Measurements from ENCODE around the gene STARD7. TPM values are rescaled to one million over a fixed set of nuclear protein-coding genes. Genes with fewer than 3 reads are reported as not detected.

The STARD7 gene
- total and polyA plus RNA-seq, 9 of the 15 experiments (the other 6 are each of a cell fraction or from before 2014, with no cell fraction given) = 90.9 to 196 (median 145) TPM

DNA sequence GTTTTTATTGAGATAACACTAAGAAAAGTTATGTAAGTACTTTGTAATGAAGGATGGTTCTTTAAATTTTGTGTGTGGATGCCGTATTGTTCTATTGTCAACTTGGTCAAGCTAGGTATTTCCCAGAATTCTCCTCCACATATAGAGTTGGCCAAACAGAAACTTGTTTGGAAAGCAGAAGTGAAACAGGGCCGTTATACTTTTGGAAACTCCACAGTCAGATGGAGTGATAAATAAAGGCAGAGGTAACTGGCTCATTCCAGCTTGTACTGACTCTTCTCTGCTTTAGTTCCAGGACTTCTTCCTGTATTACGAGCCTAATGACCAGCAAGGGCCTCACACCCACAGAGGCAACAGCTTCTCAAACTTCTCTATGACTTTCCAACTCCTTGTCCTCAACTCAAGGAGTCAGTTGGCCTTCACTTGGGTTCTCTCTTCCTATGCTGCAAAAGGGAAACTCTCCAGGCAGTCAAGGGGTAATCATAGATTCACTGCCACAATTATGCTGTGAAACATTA is 16.4 kb upstream of the STARD7 start (continued):
- TF ChIP-seq, protein P1, sequence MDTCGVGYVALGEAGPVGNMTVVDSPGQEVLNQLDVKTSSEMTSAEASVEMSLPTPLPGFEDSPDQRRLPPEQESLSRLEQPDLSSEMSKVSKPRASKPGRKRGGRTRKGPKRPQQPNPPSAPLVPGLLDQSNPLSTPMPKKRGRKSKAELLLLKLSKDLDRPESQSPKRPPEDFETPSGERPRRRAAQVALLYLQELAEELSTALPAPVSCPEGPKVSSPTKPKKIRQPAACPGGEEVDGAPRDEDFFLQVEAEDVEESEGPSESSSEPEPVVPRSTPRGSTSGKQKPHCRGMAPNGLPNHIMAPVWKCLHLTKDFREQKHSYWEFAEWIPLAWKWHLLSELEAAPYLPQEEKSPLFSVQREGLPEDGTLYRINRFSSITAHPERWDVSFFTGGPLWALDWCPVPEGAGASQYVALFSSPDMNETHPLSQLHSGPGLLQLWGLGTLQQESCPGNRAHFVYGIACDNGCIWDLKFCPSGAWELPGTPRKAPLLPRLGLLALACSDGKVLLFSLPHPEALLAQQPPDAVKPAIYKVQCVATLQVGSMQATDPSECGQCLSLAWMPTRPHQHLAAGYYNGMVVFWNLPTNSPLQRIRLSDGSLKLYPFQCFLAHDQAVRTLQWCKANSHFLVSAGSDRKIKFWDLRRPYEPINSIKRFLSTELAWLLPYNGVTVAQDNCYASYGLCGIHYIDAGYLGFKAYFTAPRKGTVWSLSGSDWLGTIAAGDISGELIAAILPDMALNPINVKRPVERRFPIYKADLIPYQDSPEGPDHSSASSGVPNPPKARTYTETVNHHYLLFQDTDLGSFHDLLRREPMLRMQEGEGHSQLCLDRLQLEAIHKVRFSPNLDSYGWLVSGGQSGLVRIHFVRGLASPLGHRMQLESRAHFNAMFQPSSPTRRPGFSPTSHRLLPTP (IDR thresholded peaks at IDR 0.05; ENCODE audit: borderline replicate concordance, extremely low read depth, insufficient read length) = no peak
- TF ChIP-seq ZFP36 (IDR thresholded peaks at IDR 0.05; ENCODE audit: low read depth, low read length, partially characterized antibody) (no peak), POLR2G (IDR thresholded peaks at IDR 0.05; ENCODE audit: low read depth, low read length) (no peak), STAG1 (CRISPR knock-in tag; IDR thresholded peaks at IDR 0.05; ENCODE audit: borderline replicate concordance) (no peak), POLR3G (IDR thresholded peaks at IDR 0.05; ENCODE audit: extremely low read depth, insufficient read length, insufficient replicate concordance) (no peak), ZNF57 (CRISPR knock-in tag; IDR thresholded peaks at IDR 0.05) (no peak), POLR2AphosphoS5 (IDR thresholded peaks at IDR 0.05; ENCODE audit: control insufficient read depth, insufficient read depth, low read depth, low read length) (no peak), C11orf30 (IDR thresholded peaks at IDR 0.05; ENCODE audit: low read depth) (no peak), KDM2B (CRISPR knock-in tag; IDR thresholded peaks at IDR 0.05) (no peak), DMBX1 (CRISPR knock-in tag; IDR thresholded peaks at IDR 0.05; ENCODE audit: borderline replicate concordance) (peak; percentile 92), ILF3 (IDR thresholded peaks at IDR 0.05; ENCODE audit: borderline replicate concordance) (no peak), CREB1 (IDR thresholded peaks at IDR 0.05) (no peak), CREB1 (CRISPR knock-in tag; IDR thresholded peaks at IDR 0.05) (no peak), ZNF561 (CRISPR knock-in tag; conservative IDR thresholded peaks at IDR 0.05) (no peak)
- TF ChIP-seq, protein P2, sequence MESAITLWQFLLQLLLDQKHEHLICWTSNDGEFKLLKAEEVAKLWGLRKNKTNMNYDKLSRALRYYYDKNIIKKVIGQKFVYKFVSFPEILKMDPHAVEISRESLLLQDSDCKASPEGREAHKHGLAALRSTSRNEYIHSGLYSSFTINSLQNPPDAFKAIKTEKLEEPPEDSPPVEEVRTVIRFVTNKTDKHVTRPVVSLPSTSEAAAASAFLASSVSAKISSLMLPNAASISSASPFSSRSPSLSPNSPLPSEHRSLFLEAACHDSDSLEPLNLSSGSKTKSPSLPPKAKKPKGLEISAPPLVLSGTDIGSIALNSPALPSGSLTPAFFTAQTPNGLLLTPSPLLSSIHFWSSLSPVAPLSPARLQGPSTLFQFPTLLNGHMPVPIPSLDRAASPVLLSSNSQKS (CRISPR knock-in tag; IDR thresholded peaks at IDR 0.05) = no peak
- TF ChIP-seq, protein P3, sequence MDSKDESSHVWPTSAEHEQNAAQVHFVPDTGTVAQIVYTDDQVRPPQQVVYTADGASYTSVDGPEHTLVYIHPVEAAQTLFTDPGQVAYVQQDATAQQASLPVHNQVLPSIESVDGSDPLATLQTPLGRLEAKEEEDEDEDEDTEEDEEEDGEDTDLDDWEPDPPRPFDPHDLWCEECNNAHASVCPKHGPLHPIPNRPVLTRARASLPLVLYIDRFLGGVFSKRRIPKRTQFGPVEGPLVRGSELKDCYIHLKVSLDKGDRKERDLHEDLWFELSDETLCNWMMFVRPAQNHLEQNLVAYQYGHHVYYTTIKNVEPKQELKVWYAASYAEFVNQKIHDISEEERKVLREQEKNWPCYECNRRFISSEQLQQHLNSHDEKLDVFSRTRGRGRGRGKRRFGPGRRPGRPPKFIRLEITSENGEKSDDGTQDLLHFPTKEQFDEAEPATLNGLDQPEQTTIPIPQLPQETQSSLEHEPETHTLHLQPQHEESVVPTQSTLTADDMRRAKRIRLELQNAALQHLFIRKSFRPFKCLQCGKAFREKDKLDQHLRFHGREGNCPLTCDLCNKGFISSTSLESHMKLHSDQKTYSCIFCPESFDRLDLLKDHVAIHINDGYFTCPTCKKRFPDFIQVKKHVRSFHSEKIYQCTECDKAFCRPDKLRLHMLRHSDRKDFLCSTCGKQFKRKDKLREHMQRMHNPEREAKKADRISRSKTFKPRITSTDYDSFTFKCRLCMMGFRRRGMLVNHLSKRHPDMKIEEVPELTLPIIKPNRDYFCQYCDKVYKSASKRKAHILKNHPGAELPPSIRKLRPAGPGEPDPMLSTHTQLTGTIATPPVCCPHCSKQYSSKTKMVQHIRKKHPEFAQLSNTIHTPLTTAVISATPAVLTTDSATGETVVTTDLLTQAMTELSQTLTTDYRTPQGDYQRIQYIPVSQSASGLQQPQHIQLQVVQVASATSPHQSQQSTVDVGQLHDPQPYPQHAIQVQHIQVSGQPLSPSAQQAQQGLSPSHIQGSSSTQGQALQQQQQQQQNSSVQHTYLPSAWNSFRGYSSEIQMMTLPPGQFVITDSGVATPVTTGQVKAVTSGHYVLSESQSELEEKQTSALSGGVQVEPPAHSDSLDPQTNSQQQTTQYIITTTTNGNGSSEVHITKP (IDR thresholded peaks at IDR 0.05; ENCODE audit: partially characterized antibody) = no peak
- TF ChIP-seq, protein P4, sequence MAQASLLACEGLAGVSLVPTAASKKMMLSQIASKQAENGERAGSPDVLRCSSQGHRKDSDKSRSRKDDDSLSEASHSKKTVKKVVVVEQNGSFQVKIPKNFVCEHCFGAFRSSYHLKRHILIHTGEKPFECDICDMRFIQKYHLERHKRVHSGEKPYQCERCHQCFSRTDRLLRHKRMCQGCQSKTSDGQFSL (CRISPR knock-in tag; IDR thresholded peaks at IDR 0.05) = no peak
- TF ChIP-seq, protein P4 (tag; IDR thresholded peaks at IDR 0.05) = no peak

Measured in K562 (cell line).